Activated naive CD4-positive, alpha-beta T cell treated with anti-CD3 and anti-CD28 coated beads, Interleukin-2, amount 50 U/mL, for 72 hours (primary cell): Measurements from ENCODE around the gene RBFOX1. TPM values are rescaled to one million over a fixed set of nuclear protein-coding genes. Genes with fewer than 3 reads are reported as not detected.

Experiments
- ATAC-seq, 2 donors: fragments of 150-1000 bp; cut with Tn5 transposase; 2 replicates each; pipeline ENCODE4 v1.10.0; 2021; ENCODE audit warnings: mild to moderate bottlenecking in 2 of 2, moderate library complexity in 2 of 2
- DNase-seq, 2 donors: peaks; one replicate each; pipeline ENCODE4 v3.0.0; 2021 to 2022; ENCODE audit warnings: low spot score in 2 of 2
- H3K27ac Mint-ChIP-seq, 2 donors: one replicate each; pipeline ENCODE4 v1.8.0; 2022; ENCODE audit warnings: mild to moderate bottlenecking in 2 of 2, mixed read lengths in 2 of 2
- H3K36me3 Mint-ChIP-seq, 2 donors: one replicate each; pipeline ENCODE4 v1.8.0; 2022; ENCODE audit warnings: mixed read lengths in 2 of 2
- H3K9me3 Mint-ChIP-seq, 2 donors: one replicate each; pipeline ENCODE4 v1.8.0; 2022; ENCODE audit warnings: mixed read lengths in 2 of 2
- total RNA-seq, 2 donors: library from RNA; stranded (reverse); gene quantifications; one replicate each; pipeline ENCODE4 v1.2.3, GENCODE V29; 2022

The RBFOX1 gene
- total RNA-seq, 2 donors from 2014 or later = not detected

GRCh38 chr16:7736138-7736665 is 403.6 kb downstream of the RBFOX1 start:
- ATAC-seq = no peak
- H3K9me3 Mint-ChIP-seq = peaks cover 15 to 18% of the 10 kb centered on the region in 2 donors
- no peak overlapping the region for H3K27ac Mint-ChIP-seq
- DNase-seq = no peak
- peaks cover 0 to 4% of the 10 kb centered on the region in 2 donors for H3K36me3 Mint-ChIP-seq

GRCh38 chr16:7742626-7743025 is 410.0 kb downstream of the RBFOX1 start:
- DNase-seq = no peak
- no peak for ATAC-seq
- Mint-ChIP-seq H3K36me3 (peaks cover 0 to 4% of the 10 kb centered on the region in 2 donors), H3K9me3 (peaks cover 15 to 31% of the 10 kb centered on the region in 2 donors), H3K27ac (no peak overlapping the region)

DNA sequence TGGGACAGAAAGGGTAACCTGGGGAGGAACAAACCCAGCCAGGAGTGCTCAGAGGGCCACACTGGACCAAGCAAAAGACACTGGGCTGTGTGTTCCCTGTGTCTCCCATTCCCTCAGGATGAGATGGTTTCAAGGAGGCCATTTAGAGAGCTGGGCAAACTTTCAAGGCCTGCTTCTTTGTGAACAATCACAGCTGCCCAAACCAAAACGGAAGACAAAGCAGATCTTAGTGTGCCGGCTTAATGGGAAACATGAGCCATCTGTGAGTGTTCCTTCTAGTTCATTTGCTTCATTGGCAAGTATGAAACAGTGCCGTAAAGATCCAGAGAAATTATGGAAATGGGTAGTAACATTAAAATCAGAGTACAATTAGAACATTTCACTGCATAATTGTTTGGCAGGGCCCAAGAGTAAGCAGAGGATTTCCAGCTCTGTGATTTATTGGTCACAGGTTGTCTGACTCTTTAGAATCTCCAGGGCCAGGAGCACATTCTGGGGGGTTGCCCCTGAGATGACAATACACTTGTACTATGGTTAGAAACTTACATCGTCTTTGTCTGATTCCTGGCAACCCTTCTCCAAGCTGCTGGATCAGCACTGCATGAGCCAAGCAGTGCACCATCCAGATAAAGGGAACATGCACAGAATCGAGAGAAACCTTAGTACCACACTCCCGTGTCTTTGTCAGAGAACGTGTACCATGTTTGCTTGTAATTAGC is 412.1 kb downstream of the RBFOX1 start:
- DNase-seq = no peak
- Mint-ChIP-seq H3K36me3 (no peaks in the 10 kb centered on the region), H3K9me3 (peaks cover 20 to 26% of the 10 kb centered on the region in 2 donors), H3K27ac (no peak overlapping the region)
- ATAC-seq = no peak

DNA sequence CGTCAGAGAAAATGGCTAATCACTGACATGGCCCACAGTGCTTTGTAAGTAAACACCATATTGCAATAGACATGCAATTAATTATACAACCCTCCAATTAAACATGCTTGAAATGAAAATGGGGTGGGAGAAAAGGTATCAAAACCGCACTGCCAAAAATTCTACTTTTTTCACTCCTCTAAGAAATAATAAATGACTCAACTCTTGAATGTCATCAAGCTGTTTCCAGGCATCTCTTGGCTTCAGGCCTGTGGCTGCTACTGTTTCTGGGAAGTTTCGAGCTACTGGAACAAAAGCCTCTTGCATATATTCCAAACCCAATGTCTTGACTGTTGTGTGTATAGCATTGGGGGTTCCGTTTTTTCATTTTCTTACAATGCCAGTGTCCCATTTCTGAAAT is 412.6 kb downstream of the RBFOX1 start:
- no peak for DNase-seq
- no peak for ATAC-seq
- Mint-ChIP-seq H3K9me3 (peaks cover 20 to 23% of the 10 kb centered on the region in 2 donors), H3K36me3 (no peaks in the 10 kb centered on the region), H3K27ac (no peak overlapping the region)

DNA sequence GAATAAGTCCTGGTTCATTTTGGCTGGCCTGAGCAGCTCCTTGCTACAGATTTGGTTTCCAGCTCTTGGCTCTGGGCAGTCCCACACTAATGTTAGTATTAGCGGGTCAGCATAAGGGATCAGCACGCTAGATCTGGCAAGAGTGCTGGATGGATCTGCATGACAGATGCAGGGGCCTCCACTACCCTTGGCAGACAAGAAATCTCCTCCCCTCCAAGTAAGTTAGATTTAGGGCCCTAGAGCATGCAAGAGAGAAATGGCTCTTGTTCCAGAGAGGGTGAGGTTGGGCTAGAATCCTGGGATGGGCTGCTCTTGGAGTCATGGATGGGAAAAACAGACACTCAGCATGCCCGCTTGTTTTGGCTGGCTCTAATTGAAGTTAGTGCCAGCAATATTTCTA is 414.3 kb downstream of the RBFOX1 start:
- Mint-ChIP-seq H3K9me3 (peaks cover 15 to 18% of the 10 kb centered on the region in 2 donors), H3K36me3 (no peaks in the 10 kb centered on the region), H3K27ac (no peak overlapping the region)
- DNase-seq (no peak), ATAC-seq (no peak)

- no peak for DNase-seq
- no peaks in the 10 kb centered on the region for H3K36me3 Mint-ChIP-seq
- H3K27ac Mint-ChIP-seq = no peak overlapping the region
- peaks cover 15 to 23% of the 10 kb centered on the region in 2 donors for H3K9me3 Mint-ChIP-seq
- no peak for ATAC-seq
Measured at GRCh38 chr16:7748522-7748921, 415.9 kb downstream of the RBFOX1 start.

DNA sequence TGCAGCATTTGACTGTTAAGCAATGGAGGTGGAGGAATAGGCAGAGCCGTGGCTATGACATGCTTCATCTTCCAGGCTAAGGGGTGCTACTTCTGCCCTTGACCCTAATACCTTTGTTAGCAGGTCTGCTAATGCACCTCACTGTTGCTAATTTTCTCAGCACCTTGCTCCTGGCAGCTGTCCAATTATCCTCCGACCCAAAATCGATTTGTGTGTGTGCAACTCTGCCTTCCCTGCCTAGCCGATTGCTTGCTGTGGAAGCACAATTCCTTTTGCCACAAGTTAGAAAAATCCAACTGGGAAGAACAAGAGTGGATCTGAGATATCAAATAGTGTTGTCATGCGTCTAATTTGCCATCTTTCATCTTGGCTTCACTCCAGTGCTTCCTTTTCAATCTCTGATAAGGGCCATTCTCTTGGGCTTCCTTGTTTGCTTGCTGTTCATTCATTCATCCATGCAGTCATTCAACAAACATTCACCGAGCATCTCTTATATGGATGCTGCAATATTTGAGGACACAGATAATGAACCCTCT is 422.8 kb downstream of the RBFOX1 start:
- Mint-ChIP-seq H3K27ac (no peak overlapping the region), H3K36me3 (no peaks in the 10 kb centered on the region)
- no peak for ATAC-seq

More for the DNA sequence above, 422.8 kb downstream of the RBFOX1 start:
- no peak for DNase-seq
- H3K9me3 Mint-ChIP-seq = peaks cover 14 to 23% of the 10 kb centered on the region in 2 donors
